ENCODE results near the gene CBLB. TPM values are rescaled to one million over a fixed set of nuclear protein-coding genes. Genes with fewer than 3 reads are reported as not detected.

Gene CBLB
- total and polyA plus RNA-seq, 8 donors = 5.3 to 23.3 (median 10.4) TPM

DNA sequence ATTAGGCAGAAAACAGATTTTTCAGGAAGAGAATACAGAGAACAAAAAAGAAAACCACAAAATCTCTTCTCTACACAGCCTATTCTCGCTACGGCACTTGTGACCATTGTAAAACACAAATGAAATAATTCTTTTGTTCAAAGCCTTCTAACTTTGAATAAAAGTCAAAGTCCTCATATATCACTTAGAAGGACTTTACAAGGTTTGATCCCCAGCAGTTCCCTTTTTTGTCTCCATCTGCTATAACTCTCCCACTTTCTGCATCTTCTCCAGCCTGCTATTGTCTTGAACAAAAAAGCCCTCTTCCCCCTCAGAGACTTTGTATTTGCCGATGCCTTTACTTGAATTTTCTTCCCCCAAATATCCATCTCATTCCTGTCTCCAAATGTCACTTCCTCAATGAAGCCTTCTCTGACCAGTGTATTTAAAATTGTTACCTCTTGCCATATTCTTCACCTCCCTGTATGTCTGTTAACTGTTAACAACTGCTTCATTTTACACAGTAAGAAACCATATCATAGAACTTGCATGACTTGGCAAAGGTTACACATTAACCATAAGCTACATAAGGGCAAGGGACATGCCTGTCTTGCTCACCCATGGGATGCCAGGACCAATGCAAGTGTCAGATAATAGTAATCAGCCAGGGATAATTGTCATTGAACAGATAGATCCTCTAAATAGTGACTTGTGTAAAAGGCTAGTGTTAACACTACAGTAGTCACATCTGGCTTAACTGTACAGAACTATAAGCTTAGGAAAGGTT lies 122.4 kb downstream of the CBLB start:
- H3K36me3 ChIP-seq = no peaks in the 10 kb centered on the region
- TF ChIP-seq, protein P1, sequence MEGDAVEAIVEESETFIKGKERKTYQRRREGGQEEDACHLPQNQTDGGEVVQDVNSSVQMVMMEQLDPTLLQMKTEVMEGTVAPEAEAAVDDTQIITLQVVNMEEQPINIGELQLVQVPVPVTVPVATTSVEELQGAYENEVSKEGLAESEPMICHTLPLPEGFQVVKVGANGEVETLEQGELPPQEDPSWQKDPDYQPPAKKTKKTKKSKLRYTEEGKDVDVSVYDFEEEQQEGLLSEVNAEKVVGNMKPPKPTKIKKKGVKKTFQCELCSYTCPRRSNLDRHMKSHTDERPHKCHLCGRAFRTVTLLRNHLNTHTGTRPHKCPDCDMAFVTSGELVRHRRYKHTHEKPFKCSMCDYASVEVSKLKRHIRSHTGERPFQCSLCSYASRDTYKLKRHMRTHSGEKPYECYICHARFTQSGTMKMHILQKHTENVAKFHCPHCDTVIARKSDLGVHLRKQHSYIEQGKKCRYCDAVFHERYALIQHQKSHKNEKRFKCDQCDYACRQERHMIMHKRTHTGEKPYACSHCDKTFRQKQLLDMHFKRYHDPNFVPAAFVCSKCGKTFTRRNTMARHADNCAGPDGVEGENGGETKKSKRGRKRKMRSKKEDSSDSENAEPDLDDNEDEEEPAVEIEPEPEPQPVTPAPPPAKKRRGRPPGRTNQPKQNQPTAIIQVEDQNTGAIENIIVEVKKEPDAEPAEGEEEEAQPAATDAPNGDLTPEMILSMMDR (IDR thresholded peaks at IDR 0.05) = no peak
- H3K4me1 ChIP-seq = peaks cover 0 to 8% (median 3%) of the 10 kb centered on the region in 3 donors
- H3K4me3 ChIP-seq = no peak overlapping the region
- no peaks in the 10 kb centered on the region for H3K9me3 ChIP-seq
- H3K27ac ChIP-seq = no peak overlapping the region
- ATAC-seq (peak in 3 of 4 donors; percentile 14 to 52 (median 35)), FAIRE-seq (no peak), DNase-seq (no peak)
- intact Hi-C loops (cut with DNase I) = no loop called here
- 75 to 82% methylated on average over 3 of the region's 3 CpGs for WGBS, 2 donors
- no peaks in the 10 kb centered on the region for H3K27me3 ChIP-seq

DNA sequence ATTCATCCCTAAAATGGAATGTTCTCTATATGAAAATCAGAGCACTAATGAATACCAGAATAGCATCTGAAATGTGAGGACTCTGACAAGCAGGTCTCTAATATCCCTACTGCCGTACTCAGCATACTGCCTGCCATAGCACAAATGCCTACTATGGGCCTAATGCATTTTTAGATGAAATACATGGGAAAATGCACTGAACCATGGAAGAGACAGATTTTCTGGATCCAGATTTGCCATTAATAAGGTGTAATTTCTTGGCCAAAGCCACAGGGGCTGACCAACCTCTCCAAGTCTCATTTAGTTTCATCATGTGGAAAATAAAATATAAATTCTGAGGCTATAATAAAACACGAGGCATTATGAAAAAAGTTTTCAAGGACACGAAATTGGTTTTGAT lies 123.8 kb downstream of the CBLB start:
- 84 to 90% methylated on average over 3 of the region's 3 CpGs for WGBS, 2 donors
- Histone ChIP-seq H3K27ac (no peak overlapping the region), H3K36me3 (no peaks in the 10 kb centered on the region), H3K27me3 (no peaks in the 10 kb centered on the region), H3K4me3 (no peak overlapping the region), H3K9me3 (no peaks in the 10 kb centered on the region), H3K4me1 (peaks cover 0 to 8% (median 3%) of the 10 kb centered on the region in 3 donors)
- ATAC-seq (no peak), DNase-seq (no peak), FAIRE-seq (no peak)
- intact Hi-C loops (cut with DNase I) = no loop called here
- TF ChIP-seq, protein P1 (IDR thresholded peaks at IDR 0.05) = no peak

DNA sequence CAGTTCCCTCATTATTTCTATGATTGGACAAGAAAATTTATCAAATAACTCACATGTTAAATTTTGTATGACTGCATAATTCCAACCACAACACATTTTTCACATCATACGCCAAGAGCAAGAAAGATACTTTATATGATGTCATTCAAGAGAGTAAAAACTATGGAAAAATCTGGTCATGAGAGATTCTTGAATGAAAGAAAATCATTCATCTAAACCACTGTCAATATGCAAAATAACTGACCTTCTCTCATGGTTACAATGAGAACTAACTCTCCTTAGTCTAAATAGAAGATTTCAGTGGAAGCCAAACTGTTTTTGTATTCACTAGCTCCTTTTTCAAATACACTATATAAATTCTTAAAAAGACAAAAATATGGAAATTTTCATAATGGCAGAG lies 124.6 kb downstream of the CBLB start:
- H3K36me3 ChIP-seq = no peaks in the 10 kb centered on the region
- no peak overlapping the region for H3K4me3 ChIP-seq
- TF ChIP-seq, protein P1 (IDR thresholded peaks at IDR 0.05) = no peak
- no peaks in the 10 kb centered on the region for H3K27me3 ChIP-seq
- WGBS, 2 donors = 96 to 100% methylated on average over 1 of the region's 1 CpG
- intact Hi-C loops (cut with DNase I) = no loop called here
- ATAC-seq (no peak), FAIRE-seq (no peak), DNase-seq (no peak)
- no peaks in the 10 kb centered on the region for H3K9me3 ChIP-seq
- H3K4me1 ChIP-seq = peaks cover 0 to 8% (median 3%) of the 10 kb centered on the region in 3 donors
- H3K27ac ChIP-seq = no peak overlapping the region

DNA sequence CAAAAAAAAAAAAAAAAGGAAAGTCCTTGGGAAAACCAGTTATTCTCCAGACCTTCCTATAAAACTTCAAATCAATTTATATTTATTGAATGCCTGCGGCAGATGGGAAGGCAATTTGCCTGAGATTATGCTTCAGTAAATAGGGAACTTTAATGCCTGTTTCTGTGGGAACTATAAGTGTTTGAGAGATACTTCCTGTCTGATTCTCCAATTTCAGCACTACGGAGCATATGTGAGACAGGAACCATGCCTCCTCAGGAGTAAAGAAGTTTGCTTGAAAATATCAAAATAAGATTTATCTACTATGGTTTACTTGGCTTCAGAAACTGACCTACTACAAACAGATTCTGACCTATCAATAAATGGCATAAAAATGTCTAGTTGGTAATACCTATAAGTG lies 135.5 kb downstream of the CBLB start:
- FAIRE-seq (no peak), DNase-seq (no peak)
- intact Hi-C loops (cut with DNase I) = no loop called here

More for the DNA sequence above, 135.5 kb downstream of the CBLB start:
- Histone ChIP-seq H3K4me3 (no peak overlapping the region), H3K27ac (no peak overlapping the region), H3K36me3 (no peaks in the 10 kb centered on the region), H3K27me3 (no peaks in the 10 kb centered on the region), H3K4me1 (peaks cover 0 to 8% (median 0%) of the 10 kb centered on the region in 3 donors), H3K9me3 (no peaks in the 10 kb centered on the region)
- TF ChIP-seq, protein P1 (IDR thresholded peaks at IDR 0.05) = no peak
- ATAC-seq = no peak
- WGBS, 2 donors = 85 to 89% methylated on average over 2 of the region's 2 CpGs
